Neural cell (in vitro differentiated cells): ENCODE measurements around the gene SGPP2. TPM values are rescaled to one million over a fixed set of nuclear protein-coding genes. Genes with fewer than 3 reads are reported as not detected.

Source experiments
- H2AFZ ChIP-seq: fragments of 200-600, 300-800 bp; sonication (generic), shearing (Covaris generic); 2 replicates; pipeline ENCODE4 v1.6.0; 2014; ENCODE audit warnings: low read depth, mild to moderate bottlenecking, antibody characterized with exemption, low read length, moderate library complexity
- H3F3A ChIP-seq: fragments of 200-600 bp; shearing (Covaris generic); 2 replicates; pipeline ENCODE4 v1.6.1; 2016; ENCODE audit warnings: mild to moderate bottlenecking, moderate library complexity, mixed read lengths, antibody characterized with exemption, low read length; ENCODE audit not compliant: insufficient read depth, poor library complexity, severe bottlenecking
- H3K27ac ChIP-seq: fragments of 200-600, 300-800 bp; sonication (generic), shearing (Covaris generic); 2 replicates; pipeline ENCODE4 v1.5.1; 2014; ENCODE audit warnings: mild to moderate bottlenecking, low read length, moderate library complexity
- H3K27me3 ChIP-seq: fragments of 300-800, 200-600 bp; sonication (generic), shearing (Covaris generic); 2 replicates; pipeline ENCODE4 v1.6.0; 2014; ENCODE audit warnings: mild to moderate bottlenecking, low read depth, low read length, moderate library complexity; ENCODE audit not compliant: insufficient read depth
- H3K36me3 ChIP-seq: fragments of 300-800, 200-600 bp; sonication (generic), shearing (Covaris generic); 2 replicates; pipeline ENCODE4 v1.5.1; 2014; ENCODE audit warnings: mild to moderate bottlenecking, antibody characterized with exemption, low read length, moderate library complexity; ENCODE audit not compliant: insufficient read depth
- H3K4me2 ChIP-seq: fragments of 300-800, 200-600 bp; sonication (generic), shearing (Covaris generic); 2 replicates; pipeline ENCODE4 v1.6.0; 2014; ENCODE audit warnings: mild to moderate bottlenecking, low read length
- H3K4me3 ChIP-seq: fragments of 300-800, 200-600 bp; sonication (generic), shearing (Covaris generic); 2 replicates; pipeline ENCODE4 v1.5.1; 2014; ENCODE audit warnings: mild to moderate bottlenecking, low read length, moderate library complexity
- H3K79me2 ChIP-seq: fragments of 200-600 bp; shearing (Covaris generic); replicated peaks from 2 replicates; pipeline ENCODE4 v1.6.0; 2014; ENCODE audit warnings: mild to moderate bottlenecking, low read length, moderate library complexity; ENCODE audit not compliant: insufficient read depth
- H3K9ac ChIP-seq: fragments of 300-800, 200-600 bp; sonication (generic), shearing (Covaris generic); 2 replicates; pipeline ENCODE4 v1.6.1; 2016; ENCODE audit warnings: mild to moderate bottlenecking, low read length, mixed read lengths
- H3K9me2 ChIP-seq: fragments of 200-600 bp; shearing (Covaris generic); 2 replicates; pipeline ENCODE4 v1.6.1; 2016; ENCODE audit warnings: mild to moderate bottlenecking, low read length, mixed read lengths; ENCODE audit not compliant: insufficient read depth
- H3K9me3 ChIP-seq: fragments of 200-600, 300-800 bp; sonication (generic), shearing (Covaris generic); 2 replicates; pipeline ENCODE4 v1.6.1; 2016; ENCODE audit warnings: mild to moderate bottlenecking, mixed run types, low read length, moderate library complexity, mixed read lengths
- H4K20me1 ChIP-seq: fragments of 200-600 bp; shearing (Covaris generic); 2 replicates; pipeline ENCODE4 v1.6.1; 2016; ENCODE audit warnings: mild to moderate bottlenecking, mixed run types; ENCODE audit not compliant: insufficient read depth
- EP300 ChIP-seq: fragments of 450-650 bp; conservative IDR thresholded peaks from 2 replicates; pipeline ENCODE4 v1.6.1; 2014; ENCODE audit warnings: antibody characterized with exemption, mild to moderate bottlenecking, moderate library complexity; ENCODE audit not compliant: poor library complexity, severe bottlenecking
- EZH2 ChIP-seq: fragments of 200-600, 300-800 bp; shearing (Covaris generic), sonication (generic); IDR thresholded peaks from 2 replicates; pipeline ENCODE4 v1.6.1; 2014; ENCODE audit warnings: antibody characterized with exemption, low read length, borderline replicate concordance, mild to moderate bottlenecking; ENCODE audit not compliant: insufficient read depth, poor library complexity, severe bottlenecking
- MXI1 ChIP-seq: fragments of 450-650 bp; conservative IDR thresholded peaks from 2 replicates; pipeline ENCODE4 v1.6.1; 2014; ENCODE audit warnings: antibody characterized with exemption, mild to moderate bottlenecking; ENCODE audit not compliant: poor library complexity, severe bottlenecking
- POLR2AphosphoS5 ChIP-seq: IDR thresholded peaks from 2 replicates; pipeline ENCODE4 v1.6.1; 2012
- RAD21 ChIP-seq: fragments of 450-650 bp; conservative IDR thresholded peaks from 2 replicates; pipeline ENCODE4 v1.6.1; 2014; ENCODE audit warnings: antibody characterized with exemption, mild to moderate bottlenecking, moderate library complexity
- REST ChIP-seq: IDR thresholded peaks from 2 replicates; pipeline ENCODE4 v1.6.1; 2012; ENCODE audit warnings: borderline replicate concordance
- SMC3 ChIP-seq: fragments of 450-650 bp; conservative IDR thresholded peaks from 2 replicates; pipeline ENCODE4 v1.6.1; 2014; ENCODE audit warnings: antibody characterized with exemption, mild to moderate bottlenecking, moderate library complexity; ENCODE audit not compliant: poor library complexity
- TAF1 ChIP-seq: IDR thresholded peaks from 2 replicates; pipeline ENCODE4 v1.6.1; 2012; ENCODE audit warnings: low read depth
- polyA plus RNA-seq: library from polyadenylated mRNA; depleted of rRNA; stranded (reverse); fragments of >200 nt; gene quantifications from 2 replicates; pipeline ENCODE4 v1.2.3, GENCODE V29; 2014
- TF ChIP-seq, protein P1 (sequence below): fragments of 450-650 bp; IDR thresholded peaks from 2 replicates; pipeline ENCODE4 v1.5.1; 2014; ENCODE audit warnings: antibody characterized with exemption, mild to moderate bottlenecking, moderate library complexity; ENCODE audit not compliant: poor library complexity, severe bottlenecking

SGPP2 gene
- polyA plus RNA-seq, 1 donor from 2014 or later = 0.38 TPM

DNA sequence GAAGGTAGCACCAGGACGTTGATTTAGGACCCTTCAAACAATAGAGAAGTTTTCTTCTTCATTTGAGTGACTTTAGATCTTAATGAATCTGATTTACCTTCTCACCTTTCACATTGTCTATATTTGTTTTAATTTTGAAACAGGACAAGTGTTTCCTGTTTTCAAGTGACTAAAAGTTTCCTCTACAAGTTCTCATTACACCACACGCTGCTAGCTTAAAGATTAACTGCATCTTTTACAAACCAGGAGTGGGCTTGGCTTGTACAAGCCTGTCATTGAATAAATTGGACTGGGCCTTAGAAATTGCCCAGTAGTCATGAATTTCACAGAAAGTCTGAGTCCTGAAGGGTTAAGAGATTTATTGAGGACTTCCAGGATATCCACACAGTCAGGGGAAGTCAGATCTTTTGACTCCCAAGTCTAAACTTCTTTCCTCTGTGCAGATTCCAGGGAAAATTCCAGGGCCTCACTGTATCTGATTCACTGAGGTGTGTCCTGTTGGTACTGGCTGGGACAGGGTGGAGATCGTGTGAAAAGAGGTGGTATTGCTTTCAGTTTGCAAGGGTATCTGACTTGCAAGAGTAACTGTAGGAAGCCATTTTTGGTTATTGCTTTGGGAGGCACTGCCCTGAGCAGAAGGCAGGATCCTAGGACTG, 3.4 kb downstream of the SGPP2 start:
- H2AFZ ChIP-seq = no peak overlapping the region
- no peak overlapping the region for H3K4me2 ChIP-seq
- no peaks in the 10 kb centered on the region for H3K9me3 ChIP-seq
- no peak for TF ChIP-seq SMC3
- no peak for TF ChIP-seq POLR2AphosphoS5
- no peak for TF ChIP-seq RAD21
- no peak for TF ChIP-seq REST
- no peak for TF ChIP-seq EP300
- TF ChIP-seq MXI1 = no peak
- TF ChIP-seq, protein P1, sequence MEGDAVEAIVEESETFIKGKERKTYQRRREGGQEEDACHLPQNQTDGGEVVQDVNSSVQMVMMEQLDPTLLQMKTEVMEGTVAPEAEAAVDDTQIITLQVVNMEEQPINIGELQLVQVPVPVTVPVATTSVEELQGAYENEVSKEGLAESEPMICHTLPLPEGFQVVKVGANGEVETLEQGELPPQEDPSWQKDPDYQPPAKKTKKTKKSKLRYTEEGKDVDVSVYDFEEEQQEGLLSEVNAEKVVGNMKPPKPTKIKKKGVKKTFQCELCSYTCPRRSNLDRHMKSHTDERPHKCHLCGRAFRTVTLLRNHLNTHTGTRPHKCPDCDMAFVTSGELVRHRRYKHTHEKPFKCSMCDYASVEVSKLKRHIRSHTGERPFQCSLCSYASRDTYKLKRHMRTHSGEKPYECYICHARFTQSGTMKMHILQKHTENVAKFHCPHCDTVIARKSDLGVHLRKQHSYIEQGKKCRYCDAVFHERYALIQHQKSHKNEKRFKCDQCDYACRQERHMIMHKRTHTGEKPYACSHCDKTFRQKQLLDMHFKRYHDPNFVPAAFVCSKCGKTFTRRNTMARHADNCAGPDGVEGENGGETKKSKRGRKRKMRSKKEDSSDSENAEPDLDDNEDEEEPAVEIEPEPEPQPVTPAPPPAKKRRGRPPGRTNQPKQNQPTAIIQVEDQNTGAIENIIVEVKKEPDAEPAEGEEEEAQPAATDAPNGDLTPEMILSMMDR = no peak
- no peak for TF ChIP-seq EZH2
- no peak for TF ChIP-seq TAF1
- H4K20me1 ChIP-seq = no peaks in the 10 kb centered on the region
- H3K4me3 ChIP-seq = no peak overlapping the region
- no peaks in the 10 kb centered on the region for H3K36me3 ChIP-seq
- no peak overlapping the region for H3K9ac ChIP-seq
- H3K27ac ChIP-seq = no peak overlapping the region
- H3F3A ChIP-seq = no peaks in the 10 kb centered on the region
- H3K27me3 ChIP-seq = peaks cover 36% of the 10 kb centered on the region
- no peaks in the 10 kb centered on the region for H3K79me2 ChIP-seq
- no peaks in the 10 kb centered on the region for H3K9me2 ChIP-seq

- H3K36me3 ChIP-seq = no peaks in the 10 kb centered on the region
- H3K27ac ChIP-seq = no peak overlapping the region
- H3K9ac ChIP-seq = no peak overlapping the region
- no peaks in the 10 kb centered on the region for H3K9me2 ChIP-seq
- no peak overlapping the region for H3K4me3 ChIP-seq
- no peaks in the 10 kb centered on the region for H3F3A ChIP-seq
- H3K27me3 ChIP-seq = peaks cover 15% of the 10 kb centered on the region
- TF ChIP-seq SMC3 (no peak), POLR2AphosphoS5 (no peak)
- no peaks in the 10 kb centered on the region for H3K9me3 ChIP-seq
- no peaks in the 10 kb centered on the region for H4K20me1 ChIP-seq
- H2AFZ ChIP-seq = no peak overlapping the region
- no peak overlapping the region for H3K4me2 ChIP-seq
- H3K79me2 ChIP-seq = no peaks in the 10 kb centered on the region
Observed at GRCh38 chr2:222430071-222430470, 5.7 kb downstream of the SGPP2 start.
